Rectal smooth muscle tissue (tissue), 1 donor: Measurements from ENCODE around the gene AHDC1.
"Not testable (repeated sequence)": the region's sequence is repeated elsewhere in the genome, so short reads cannot be mapped to it uniquely, and the experiment has no call there.

Experiments used
- H3K27ac ChIP-seq: one replicate; pipeline ENCODE4 v1.7.0; 2013; ENCODE audit warnings: low read depth, low read length, inconsistent platforms
- H3K27me3 ChIP-seq: one replicate; pipeline ENCODE4 v1.7.0; 2013; ENCODE audit warnings: low read length; ENCODE audit not compliant: control insufficient read depth, insufficient read depth
- H3K36me3 ChIP-seq: one replicate; pipeline ENCODE4 v1.7.0; 2013; ENCODE audit warnings: low read length; ENCODE audit not compliant: control insufficient read depth, insufficient read depth
- H3K4me1 ChIP-seq: one replicate; pipeline ENCODE4 v1.7.0; 2013; ENCODE audit warnings: low read length; ENCODE audit not compliant: control insufficient read depth, insufficient read depth
- H3K4me3 ChIP-seq: one replicate; pipeline ENCODE4 v1.7.0; 2013; ENCODE audit warnings: low read length
- H3K9ac ChIP-seq: one replicate; pipeline ENCODE4 v1.7.0; 2013; ENCODE audit warnings: low read length

AHDC1 gene

DNA sequence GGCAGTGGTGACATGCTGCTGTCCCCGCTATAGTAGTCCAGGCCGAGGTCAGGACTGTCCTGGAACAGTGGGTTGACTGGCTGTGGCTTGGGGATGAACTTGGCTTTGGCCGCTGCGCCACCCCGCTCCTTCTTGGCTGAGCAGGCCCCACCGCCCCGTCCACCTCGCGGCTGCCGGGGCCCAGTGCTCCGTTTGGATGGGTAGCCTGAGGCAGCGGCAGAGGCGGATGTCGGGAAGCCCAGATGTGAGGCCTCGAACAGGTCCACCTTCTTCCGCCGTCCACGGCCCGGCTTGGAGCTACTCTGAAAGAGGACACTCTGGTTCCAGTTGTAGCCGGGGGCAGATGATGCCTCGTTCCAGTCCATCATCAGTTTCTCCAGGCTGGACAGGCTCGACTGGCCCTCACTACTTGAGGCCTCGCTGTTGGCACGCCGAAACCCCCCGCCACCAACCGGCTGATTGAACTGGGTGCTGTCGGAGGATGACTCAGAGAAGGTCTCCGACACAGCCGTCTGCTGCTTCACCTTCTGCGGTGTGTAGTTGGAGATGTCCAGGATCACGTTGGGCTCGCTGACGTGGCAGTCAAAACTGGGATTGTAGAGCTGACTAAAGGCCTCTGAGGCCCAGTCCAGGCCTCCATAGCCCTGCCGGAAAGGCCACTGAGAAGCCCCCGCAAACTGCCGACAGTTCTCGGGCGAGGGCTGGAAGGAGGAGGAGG, 55.6 kb downstream of the AHDC1 start:
- no peak overlapping the region for H3K9ac ChIP-seq
- peaks cover 11% of the 10 kb centered on the region for H3K36me3 ChIP-seq
- no peak overlapping the region for H3K27ac ChIP-seq
- H3K27me3 ChIP-seq = no peaks in the 10 kb centered on the region
- peaks cover 35% of the 10 kb centered on the region for H3K4me1 ChIP-seq
- H3K4me3 ChIP-seq = no peak overlapping the region

DNA sequence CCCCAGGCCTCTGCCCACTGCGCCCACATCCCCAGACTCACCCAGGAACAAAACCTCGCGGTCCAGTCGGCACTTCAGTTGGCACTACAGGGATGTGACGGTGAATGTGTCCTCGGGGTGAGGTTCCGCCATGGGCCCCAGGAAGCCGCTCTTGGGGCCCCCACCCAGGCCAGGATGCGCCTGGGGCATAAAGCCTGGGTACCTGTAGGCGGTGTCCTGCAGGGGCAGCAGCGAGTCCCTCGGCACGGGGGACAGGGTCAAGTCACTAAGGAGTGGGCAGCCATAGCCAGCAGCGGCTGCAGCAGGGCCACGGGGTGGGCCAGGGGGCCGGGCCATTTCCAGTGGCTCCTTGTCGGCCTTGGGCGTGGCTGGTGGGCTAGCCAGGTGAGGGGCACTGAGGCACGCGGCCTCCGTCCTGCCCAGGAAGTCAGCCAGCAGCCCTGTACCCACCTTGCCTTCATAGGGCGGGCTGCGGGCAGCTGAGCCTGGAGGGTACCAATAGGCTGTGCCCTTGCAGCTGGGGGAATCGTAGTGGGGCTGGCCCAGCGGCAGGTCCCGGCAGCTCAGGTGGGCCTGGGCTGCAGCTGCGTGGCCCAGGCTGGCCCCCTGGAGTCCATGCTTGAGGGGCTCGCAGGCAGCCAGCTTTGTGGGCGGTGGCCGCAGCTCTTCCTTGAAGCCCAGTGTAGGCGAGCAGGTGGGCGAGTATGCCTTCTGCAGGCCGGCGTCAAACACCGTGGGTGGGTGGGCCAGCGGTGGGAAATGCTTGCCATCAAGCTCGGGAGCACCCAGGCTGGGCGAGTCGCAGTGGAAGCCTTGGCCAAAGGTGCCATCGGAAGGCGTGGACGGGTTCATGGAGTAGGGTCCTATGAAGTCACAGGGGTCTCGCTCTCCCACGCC, 56.5 kb downstream of the AHDC1 start:
- peaks cover 8% of the 10 kb centered on the region for H3K36me3 ChIP-seq
- peaks cover 43% of the 10 kb centered on the region for H3K4me1 ChIP-seq
- no peak overlapping the region for H3K9ac ChIP-seq
- no peak overlapping the region for H3K4me3 ChIP-seq
- H3K27me3 ChIP-seq = no peaks in the 10 kb centered on the region
- peak overlapping the region; percentile 38 for H3K27ac ChIP-seq

DNA sequence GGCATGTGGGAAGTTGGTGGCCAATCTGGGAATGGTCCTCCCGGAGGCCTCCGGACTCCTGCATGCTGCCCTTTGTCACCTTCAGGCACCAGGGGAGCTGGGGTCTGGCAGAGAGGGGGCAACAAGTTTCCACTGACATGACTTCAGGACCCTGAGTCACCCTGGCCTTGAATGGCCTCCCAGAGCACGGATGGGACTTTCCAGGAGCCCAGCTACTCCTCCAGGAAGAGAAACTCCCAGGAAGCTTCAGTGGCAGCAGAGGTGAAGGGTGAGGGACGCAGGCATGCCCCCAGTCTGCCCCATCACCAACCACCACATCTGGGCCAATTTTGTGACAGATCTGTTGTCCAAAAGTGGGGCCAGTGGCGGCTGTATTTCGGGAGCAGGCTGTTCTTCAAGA, 58.1 kb downstream of the AHDC1 start:
- Histone ChIP-seq H3K27ac (peak overlapping the region; percentile 83), H3K36me3 (peaks cover 4% of the 10 kb centered on the region), H3K4me1 (peaks cover 51% of the 10 kb centered on the region), H3K9ac (no peak overlapping the region), H3K27me3 (no peaks in the 10 kb centered on the region), H3K4me3 (no peak overlapping the region)

DNA sequence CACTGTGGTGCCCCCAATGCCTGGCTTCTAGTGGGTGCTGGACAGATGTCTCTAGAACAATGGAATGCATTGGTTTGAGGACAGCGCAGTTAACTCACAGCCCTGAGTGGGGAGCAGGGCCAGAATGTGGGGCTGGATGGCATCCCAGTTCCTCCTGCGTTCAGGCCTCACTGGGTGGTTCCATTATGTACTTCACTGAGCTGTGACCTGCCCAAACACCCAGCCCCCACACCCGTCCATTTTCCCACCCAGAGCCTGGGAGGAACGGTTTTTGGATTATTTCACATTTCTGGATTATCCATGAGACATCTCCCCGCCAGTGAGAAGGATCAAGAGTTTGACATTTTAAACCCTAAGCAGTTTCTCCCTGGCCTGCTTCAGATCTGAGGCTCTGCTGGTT, 58.7 kb downstream of the AHDC1 start:
- H3K27me3 ChIP-seq = no peaks in the 10 kb centered on the region
- no peak overlapping the region for H3K9ac ChIP-seq
- no peak overlapping the region for H3K4me3 ChIP-seq
- peaks cover 55% of the 10 kb centered on the region for H3K4me1 ChIP-seq
- peak overlapping the region; percentile 83 for H3K27ac ChIP-seq
- H3K36me3 ChIP-seq = peaks cover 3% of the 10 kb centered on the region

DNA sequence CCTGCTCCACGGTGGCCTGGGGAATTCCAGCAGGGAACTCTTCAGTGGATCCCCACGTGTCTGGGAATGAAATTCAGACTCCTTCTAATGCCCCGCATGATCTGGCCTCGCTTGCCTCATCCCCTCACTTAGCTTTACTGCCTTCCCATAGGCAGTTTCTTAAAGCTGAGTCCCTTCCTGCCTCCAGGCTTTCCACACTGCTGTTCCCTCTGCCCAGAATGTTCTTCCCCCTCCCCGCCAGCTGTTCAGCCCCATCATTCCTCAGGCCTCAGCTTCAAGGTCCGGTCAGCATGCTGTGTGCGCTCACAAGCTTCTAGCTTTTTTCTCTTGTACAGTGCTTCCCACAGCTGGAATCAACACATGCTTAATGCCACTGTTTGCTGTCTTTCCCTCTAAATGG, 59.1 kb downstream of the AHDC1 start:
- H3K36me3 ChIP-seq = peaks cover 3% of the 10 kb centered on the region
- no peak overlapping the region for H3K4me3 ChIP-seq
- no peaks in the 10 kb centered on the region for H3K27me3 ChIP-seq
- peak overlapping the region; percentile 83 for H3K27ac ChIP-seq
- peaks cover 60% of the 10 kb centered on the region for H3K4me1 ChIP-seq
- no peak overlapping the region for H3K9ac ChIP-seq

DNA sequence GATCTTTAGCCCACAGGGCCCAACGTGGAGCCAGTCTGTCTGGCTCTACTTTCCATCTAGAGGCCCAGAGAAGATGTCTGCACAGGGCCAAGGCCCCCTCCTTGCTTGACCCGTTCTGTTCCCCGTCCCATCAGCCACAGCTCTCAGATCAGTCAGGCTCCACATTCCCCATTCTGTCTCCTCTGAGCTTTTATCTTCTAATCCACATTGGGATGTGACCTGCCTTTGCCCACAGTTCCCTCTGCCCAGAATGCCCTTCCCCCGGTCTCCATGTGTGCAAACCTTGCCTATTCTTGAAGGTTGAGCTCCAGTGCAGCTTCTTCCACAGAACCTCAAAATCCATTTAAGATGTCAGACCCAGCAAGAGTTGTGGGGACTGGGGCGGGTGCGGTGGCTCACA, 60.7 kb downstream of the AHDC1 start:
- no peak overlapping the region for H3K4me3 ChIP-seq
- peak overlapping the region; percentile 83 for H3K27ac ChIP-seq
- H3K36me3 ChIP-seq = peaks cover 3% of the 10 kb centered on the region
- no peaks in the 10 kb centered on the region for H3K27me3 ChIP-seq
- peaks cover 64% of the 10 kb centered on the region for H3K4me1 ChIP-seq
- no peak overlapping the region for H3K9ac ChIP-seq

DNA sequence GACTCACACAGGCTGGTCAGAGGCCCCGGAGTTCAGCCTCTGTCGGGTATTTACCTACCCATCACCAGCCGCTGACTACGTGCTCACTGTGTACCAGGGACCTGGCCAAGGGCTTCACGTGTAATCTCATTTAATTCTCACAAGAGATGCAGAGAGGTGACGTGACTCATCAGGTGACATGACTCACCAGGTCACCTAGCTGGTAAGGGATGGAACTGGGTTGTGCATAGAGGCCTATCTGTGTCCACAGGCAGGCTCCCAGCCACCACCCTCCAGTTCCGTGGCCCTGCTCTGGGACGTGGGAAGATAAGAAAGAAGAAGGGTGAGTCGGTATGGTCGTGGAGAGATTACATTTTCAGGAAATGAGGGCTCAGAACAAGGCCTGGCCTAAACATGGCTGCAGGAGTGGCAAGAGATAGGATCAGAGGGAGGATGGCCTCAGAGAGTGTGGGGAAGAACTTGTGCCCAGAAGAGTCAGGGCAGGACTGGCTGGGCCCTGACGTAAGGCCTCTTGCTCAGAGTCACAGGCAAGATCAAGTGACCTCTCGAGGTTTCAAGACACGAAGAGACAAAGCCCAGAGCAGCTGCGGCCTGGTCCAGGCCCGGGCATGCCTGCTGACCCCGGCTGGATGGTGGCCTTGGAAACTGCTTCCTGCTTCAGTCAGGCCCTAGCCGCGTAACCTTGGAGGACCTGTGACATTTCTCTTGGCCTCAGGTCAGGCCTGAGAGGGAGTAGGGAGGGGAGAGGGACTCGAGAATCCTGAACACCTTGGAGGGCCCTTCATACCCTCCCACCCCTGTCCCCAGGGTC, 61.3 kb downstream of the AHDC1 start:
- Histone ChIP-seq H3K9ac (no peak overlapping the region), H3K36me3 (no peaks in the 10 kb centered on the region), H3K4me3 (no peak overlapping the region), H3K27me3 (no peaks in the 10 kb centered on the region), H3K4me1 (peaks cover 68% of the 10 kb centered on the region), H3K27ac (peak overlapping the region; percentile 83)

DNA sequence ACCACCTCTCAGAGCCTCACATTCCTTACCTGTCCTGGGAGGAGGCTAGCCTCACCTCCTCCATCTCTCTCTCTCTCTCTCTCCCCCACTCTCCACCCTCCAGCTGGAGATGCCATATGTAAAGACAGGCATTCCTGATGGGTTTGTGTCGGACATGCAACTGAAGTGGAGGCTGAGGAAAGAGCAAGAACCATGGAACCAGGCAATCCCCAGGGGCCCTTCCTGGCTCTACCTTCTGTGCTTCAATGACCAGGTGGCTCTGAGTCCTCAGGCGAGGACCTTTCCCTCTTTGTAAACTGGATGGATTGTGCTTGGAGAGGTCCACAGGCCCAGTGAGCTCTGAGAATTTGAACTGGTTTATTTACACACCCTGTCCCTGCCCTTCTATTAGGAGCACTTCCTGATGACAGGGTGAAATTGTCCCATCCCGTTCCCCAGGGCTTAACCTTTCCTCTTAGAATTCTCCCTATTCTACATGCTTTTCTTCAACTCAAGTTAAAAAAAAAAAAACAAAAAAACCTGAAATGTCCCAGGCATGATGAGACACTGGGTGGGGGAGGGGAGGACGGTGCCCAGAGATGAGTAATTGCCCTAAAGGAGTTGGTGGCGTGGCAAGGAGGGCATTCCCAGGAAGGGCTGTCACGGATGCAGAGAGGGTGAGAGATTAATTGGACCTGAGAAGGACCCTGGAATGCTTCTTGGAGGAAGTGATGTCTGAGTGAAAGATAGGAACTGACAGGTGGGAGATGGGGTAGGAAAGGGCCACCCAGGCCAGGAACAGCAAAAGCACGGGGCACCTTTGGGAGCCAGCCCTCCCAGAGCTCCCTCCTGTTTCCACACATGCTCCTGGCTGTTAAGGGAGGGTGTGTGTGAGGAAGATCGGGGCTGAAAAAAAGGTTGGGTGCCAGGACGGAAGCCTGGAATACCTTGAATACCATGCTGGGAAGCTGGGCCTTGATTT, 63.8 kb downstream of the AHDC1 start:
- no peak overlapping the region for H3K9ac ChIP-seq
- H3K36me3 ChIP-seq = no peaks in the 10 kb centered on the region
- peaks cover 72% of the 10 kb centered on the region for H3K4me1 ChIP-seq
- peak overlapping the region; percentile 56 for H3K27ac ChIP-seq
- no peaks in the 10 kb centered on the region for H3K27me3 ChIP-seq
- no peak overlapping the region for H3K4me3 ChIP-seq

DNA sequence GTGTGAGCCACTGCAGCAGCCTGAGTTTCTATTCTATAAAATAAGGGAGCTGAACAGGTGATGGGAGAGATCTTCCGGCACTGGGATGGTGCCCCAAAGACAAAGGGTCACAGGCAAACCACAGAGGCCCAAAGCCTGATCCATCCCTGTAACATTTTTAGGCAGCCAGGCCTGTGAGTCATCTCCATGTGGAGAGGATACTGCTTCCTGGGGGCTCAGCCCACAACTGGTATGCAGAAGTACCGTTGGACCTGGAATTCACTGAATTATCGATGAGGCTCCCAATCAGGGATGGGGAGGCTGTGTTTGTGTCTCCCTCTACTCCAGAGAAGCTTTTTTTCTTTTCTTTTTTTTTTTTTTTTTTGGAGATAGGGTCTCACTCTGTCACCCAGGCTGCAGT, 65.2 kb downstream of the AHDC1 start:
- Histone ChIP-seq H3K4me1 (peaks cover 59% of the 10 kb centered on the region), H3K27me3 (no peaks in the 10 kb centered on the region), H3K4me3 (no peak overlapping the region), H3K9ac (no peak overlapping the region), H3K27ac (peak overlapping the region; percentile 43), H3K36me3 (peaks cover 2% of the 10 kb centered on the region)

DNA sequence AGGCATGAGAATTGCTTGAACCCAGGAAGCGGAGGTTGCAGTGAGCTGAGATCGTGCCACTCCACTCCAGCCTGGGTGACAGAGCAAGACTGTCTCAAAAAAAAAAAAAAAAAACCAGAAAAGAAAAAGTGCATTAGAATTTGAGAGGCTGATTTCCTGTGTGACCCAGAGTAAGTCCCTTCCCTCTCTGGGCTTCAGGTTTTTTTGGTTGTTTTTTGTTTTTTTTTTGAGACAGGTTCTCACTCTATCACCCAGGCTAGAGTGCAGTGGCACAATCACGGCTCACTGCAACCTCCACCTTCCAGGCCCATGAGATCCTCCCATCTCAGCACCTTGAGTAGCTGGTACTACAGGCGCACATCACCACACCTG, 65.7 kb downstream of the AHDC1 start:
- not testable (repeated sequence) for H3K36me3 ChIP-seq, H3K27me3 ChIP-seq, H3K4me3 ChIP-seq, H3K9ac ChIP-seq
- H3K27ac ChIP-seq = peak overlapping the region; percentile 43
- peaks cover 58% of the 10 kb centered on the region for H3K4me1 ChIP-seq

DNA sequence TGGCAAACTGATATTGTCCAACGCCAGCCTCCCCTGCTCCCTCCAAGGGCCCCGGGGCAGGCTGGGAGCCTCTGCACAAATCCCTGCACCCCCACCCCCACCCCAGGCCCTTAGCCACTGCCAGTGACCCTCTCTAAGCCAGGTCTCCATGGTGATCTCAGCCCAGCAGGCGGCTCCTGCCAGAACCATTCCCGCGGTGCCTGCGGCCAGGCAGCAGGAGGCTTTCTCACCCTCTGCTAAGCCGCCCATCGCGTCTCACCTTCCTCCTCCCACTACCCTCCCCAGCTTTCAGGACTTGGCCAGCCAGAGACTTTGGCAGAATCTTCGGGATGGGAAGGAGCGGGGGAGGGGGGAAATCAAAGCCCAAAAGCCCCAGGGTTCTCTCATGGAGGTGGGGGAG, 67.2 kb downstream of the AHDC1 start:
- Histone ChIP-seq H3K27ac (peak overlapping the region; percentile 83), H3K9ac (no peak overlapping the region), H3K36me3 (peaks cover 4% of the 10 kb centered on the region), H3K4me3 (no peak overlapping the region), H3K27me3 (no peaks in the 10 kb centered on the region), H3K4me1 (peaks cover 43% of the 10 kb centered on the region)
